BLaER1 (cell line): ENCODE results near the gene KTN1.
A peak's percentile ranks its signal among the peaks of the same experiment; 100 is the strongest.

Experiments
- H3K27ac ChIP-seq: shearing (Covaris generic); formaldehyde crosslinking; 2 replicates; pipeline ENCODE4 v1.8.1; 2022
- H3K27me3 ChIP-seq: shearing (Covaris generic); formaldehyde crosslinking; 2 replicates; pipeline ENCODE4 v1.8.1; 2022
- H3K36me3 ChIP-seq: shearing (Covaris generic); formaldehyde crosslinking; 2 replicates; pipeline ENCODE4 v1.8.1; 2022
- H3K4me1 ChIP-seq: shearing (Covaris generic); formaldehyde crosslinking; 2 replicates; pipeline ENCODE4 v1.8.1; 2022
- H3K4me2 ChIP-seq: shearing (Covaris generic); formaldehyde crosslinking; 2 replicates; pipeline ENCODE4 v1.8.1; 2022
- H3K4me3 ChIP-seq: shearing (Covaris generic); formaldehyde crosslinking; 2 replicates; pipeline ENCODE4 v1.8.1; 2022
- H3K9ac ChIP-seq: shearing (Covaris generic); formaldehyde crosslinking; 2 replicates; pipeline ENCODE4 v1.8.1; 2022
- H3K9me3 ChIP-seq: shearing (Covaris generic); formaldehyde crosslinking; 2 replicates; pipeline ENCODE4 v1.8.1; 2022
- H4K20me1 ChIP-seq: shearing (Covaris generic); formaldehyde crosslinking; 2 replicates; pipeline ENCODE4 v1.8.1; 2022
- Cebpa-rat ChIP-seq: shearing (Covaris generic); IDR thresholded peaks from 2 replicates; pipeline ENCODE4 v1.8.1; 2022

The KTN1 gene

GRCh38 chr14:55654243-55654642 lies 74.2 kb downstream of the KTN1 start:
- H3K9me3 ChIP-seq = no peaks in the 10 kb centered on the region
- H3K4me3 ChIP-seq = no peak overlapping the region
- H3K4me2 ChIP-seq = no peak overlapping the region
- H3K9ac ChIP-seq = no peak overlapping the region
- H3K27me3 ChIP-seq = no peaks in the 10 kb centered on the region
- H3K36me3 ChIP-seq = peaks cover 82% of the 10 kb centered on the region
- H3K27ac ChIP-seq = no peak overlapping the region
- TF ChIP-seq Cebpa-rat = no peak
- no peaks in the 10 kb centered on the region for H3K4me1 ChIP-seq
- no peaks in the 10 kb centered on the region for H4K20me1 ChIP-seq

GRCh38 chr14:55661029-55661428 lies 81.0 kb downstream of the KTN1 start:
- no peak for TF ChIP-seq Cebpa-rat
- no peak overlapping the region for H3K4me3 ChIP-seq
- H3K27ac ChIP-seq = no peak overlapping the region
- no peak overlapping the region for H3K9ac ChIP-seq
- H4K20me1 ChIP-seq = no peaks in the 10 kb centered on the region
- no peaks in the 10 kb centered on the region for H3K27me3 ChIP-seq
- peaks cover 63% of the 10 kb centered on the region for H3K36me3 ChIP-seq
- no peak overlapping the region for H3K4me2 ChIP-seq
- no peaks in the 10 kb centered on the region for H3K4me1 ChIP-seq
- no peaks in the 10 kb centered on the region for H3K9me3 ChIP-seq

- H3K4me3 ChIP-seq = no peak overlapping the region
- peaks cover 3% of the 10 kb centered on the region for H3K4me1 ChIP-seq
- H4K20me1 ChIP-seq = no peaks in the 10 kb centered on the region; the same call in 1 of the 2 replicates
- H3K27me3 ChIP-seq = no peaks in the 10 kb centered on the region
- H3K36me3 ChIP-seq = peaks cover 48% of the 10 kb centered on the region
- H3K4me2 ChIP-seq = no peak overlapping the region
- no peak overlapping the region for H3K27ac ChIP-seq
- H3K9me3 ChIP-seq = no peaks in the 10 kb centered on the region
- H3K9ac ChIP-seq = no peak overlapping the region
- no peak for TF ChIP-seq Cebpa-rat
These were observed 82.7 kb downstream of the KTN1 start for GRCh38 chr14:55662752-55663151.

GRCh38 chr14:55665067-55665675 lies 85.2 kb downstream of the KTN1 start:
- H3K9ac ChIP-seq = no peak overlapping the region
- no peak for TF ChIP-seq Cebpa-rat
- no peaks in the 10 kb centered on the region for H3K9me3 ChIP-seq
- H3K4me1 ChIP-seq = peaks cover 16% of the 10 kb centered on the region
- H3K4me2 ChIP-seq = no peak overlapping the region
- no peak overlapping the region for H3K27ac ChIP-seq
- H4K20me1 ChIP-seq = no peaks in the 10 kb centered on the region; the same call in 1 of the 2 replicates
- no peaks in the 10 kb centered on the region for H3K27me3 ChIP-seq
- H3K36me3 ChIP-seq = peaks cover 37% of the 10 kb centered on the region
- H3K4me3 ChIP-seq = no peak overlapping the region

- H3K9me3 ChIP-seq = no peaks in the 10 kb centered on the region
- peaks cover 45% of the 10 kb centered on the region for H3K36me3 ChIP-seq
- H3K27me3 ChIP-seq = no peaks in the 10 kb centered on the region
- peaks cover 16% of the 10 kb centered on the region for H3K4me1 ChIP-seq
- no peaks in the 10 kb centered on the region; the same call in 1 of the 2 replicates for H4K20me1 ChIP-seq
- H3K4me3 ChIP-seq = no peak overlapping the region
- no peak for TF ChIP-seq Cebpa-rat
- H3K9ac ChIP-seq = no peak overlapping the region
- peak overlapping the region; percentile 47 for H3K4me2 ChIP-seq
- no peak overlapping the region for H3K27ac ChIP-seq
These were observed 87.8 kb downstream of the KTN1 start for GRCh38 chr14:55667801-55668200.

- H3K4me1 ChIP-seq = peaks cover 16% of the 10 kb centered on the region
- no peak overlapping the region for H3K4me3 ChIP-seq
- H3K27ac ChIP-seq = no peak overlapping the region
- no peak overlapping the region for H3K4me2 ChIP-seq
- TF ChIP-seq Cebpa-rat = no peak
- H3K9ac ChIP-seq = no peak overlapping the region
- peaks cover 58% of the 10 kb centered on the region for H3K36me3 ChIP-seq
- H4K20me1 ChIP-seq = no peaks in the 10 kb centered on the region; the same call in 1 of the 2 replicates
- no peaks in the 10 kb centered on the region for H3K27me3 ChIP-seq
- H3K9me3 ChIP-seq = no peaks in the 10 kb centered on the region
These were observed 91.6 kb downstream of the KTN1 start for GRCh38 chr14:55671641-55672040.

GRCh38 chr14:55673048-55673447 lies 93.0 kb downstream of the KTN1 start:
- Histone ChIP-seq H3K27ac (no peak overlapping the region), H3K36me3 (peaks cover 72% of the 10 kb centered on the region), H3K9me3 (no peaks in the 10 kb centered on the region), H4K20me1 (no peaks in the 10 kb centered on the region; the same call in 1 of the 2 replicates), H3K27me3 (no peaks in the 10 kb centered on the region), H3K9ac (no peak overlapping the region), H3K4me3 (no peak overlapping the region), H3K4me2 (no peak overlapping the region), H3K4me1 (peaks cover 10% of the 10 kb centered on the region)
- no peak for TF ChIP-seq Cebpa-rat

GRCh38 chr14:55681096-55681495 lies 101.1 kb downstream of the KTN1 start:
- Histone ChIP-seq H3K9me3 (no peaks in the 10 kb centered on the region), H3K4me1 (no peaks in the 10 kb centered on the region), H3K4me3 (no peak overlapping the region), H3K4me2 (no peak overlapping the region), H4K20me1 (no peaks in the 10 kb centered on the region), H3K9ac (no peak overlapping the region), H3K36me3 (peaks cover 88% of the 10 kb centered on the region), H3K27me3 (no peaks in the 10 kb centered on the region), H3K27ac (no peak overlapping the region)
- TF ChIP-seq Cebpa-rat = no peak

GRCh38 chr14:55684956-55685584 lies 105.1 kb downstream of the KTN1 start:
- TF ChIP-seq Cebpa-rat = no peak
- peaks cover 75% of the 10 kb centered on the region for H3K36me3 ChIP-seq
- H3K9me3 ChIP-seq = no peaks in the 10 kb centered on the region
- no peaks in the 10 kb centered on the region for H3K4me1 ChIP-seq
- no peak overlapping the region for H3K4me3 ChIP-seq
- H3K4me2 ChIP-seq = no peak overlapping the region
- H3K27ac ChIP-seq = no peak overlapping the region
- no peak overlapping the region for H3K9ac ChIP-seq
- no peaks in the 10 kb centered on the region for H3K27me3 ChIP-seq
- H4K20me1 ChIP-seq = no peaks in the 10 kb centered on the region

GRCh38 chr14:55686713-55687112 lies 106.7 kb downstream of the KTN1 start:
- H3K9ac ChIP-seq = no peak overlapping the region
- H4K20me1 ChIP-seq = no peaks in the 10 kb centered on the region
- no peak overlapping the region for H3K4me2 ChIP-seq
- H3K27ac ChIP-seq = no peak overlapping the region
- TF ChIP-seq Cebpa-rat = no peak
- H3K27me3 ChIP-seq = no peaks in the 10 kb centered on the region
- H3K4me3 ChIP-seq = no peak overlapping the region
- no peaks in the 10 kb centered on the region for H3K4me1 ChIP-seq
- no peaks in the 10 kb centered on the region for H3K9me3 ChIP-seq
- H3K36me3 ChIP-seq = peaks cover 59% of the 10 kb centered on the region
